C1 segment of cervical spinal cord (tissue), 14 donors: ENCODE measurements around the gene RHEBL1.

Experiments
- DNase-seq, 14 donors: peaks; one replicate each; lab custom pipeline; 2025; lab: John Stamatoyannopoulos, UW

RHEBL1 gene

GRCh38 chr12:49054524-49054923, 15.3 kb downstream of the RHEBL1 start:
- DNase-seq, result no peak

GRCh38 chr12:49054096-49054495, 15.7 kb downstream of the RHEBL1 start:
- no peak for DNase-seq

GRCh38 chr12:49052451-49053208, 17.1 kb downstream of the RHEBL1 start:
- no peak for DNase-seq

- no peak for DNase-seq
These were observed 17.9 kb downstream of the RHEBL1 start for GRCh38 chr12:49051777-49052438.

- DNase-seq, result no peak
These were observed 18.4 kb downstream of the RHEBL1 start for GRCh38 chr12:49051373-49051764.

GRCh38 chr12:49050507-49051372, 19.0 kb downstream of the RHEBL1 start:
- no peak for DNase-seq

GRCh38 chr12:49049566-49050224, 20.1 kb downstream of the RHEBL1 start:
- DNase-seq, result no peak

- DNase-seq, result no peak
These were observed 20.8 kb downstream of the RHEBL1 start for GRCh38 chr12:49048953-49049352.

- no peak for DNase-seq
These were observed 23.5 kb downstream of the RHEBL1 start for GRCh38 chr12:49046129-49046895.

- no peak for DNase-seq
These were observed 25.1 kb downstream of the RHEBL1 start for GRCh38 chr12:49044660-49045059.

GRCh38 chr12:49043856-49044258, 25.9 kb downstream of the RHEBL1 start:
- peak in 3 of 14 donors; percentile 19 to 38 (median 36) for DNase-seq

GRCh38 chr12:49043241-49043640, 26.5 kb downstream of the RHEBL1 start:
- DNase-seq, result no peak

- no peak for DNase-seq
These were observed 27.8 kb downstream of the RHEBL1 start for GRCh38 chr12:49041881-49042484.

- no peak for DNase-seq
These were observed 28.5 kb downstream of the RHEBL1 start for GRCh38 chr12:49041036-49041880.

- DNase-seq, result no peak
These were observed 29.4 kb downstream of the RHEBL1 start for GRCh38 chr12:49040364-49040855.

- DNase-seq, result no peak
These were observed 30.1 kb downstream of the RHEBL1 start for GRCh38 chr12:49039421-49040363.

GRCh38 chr12:49038291-49038955, 31.4 kb downstream of the RHEBL1 start:
- peak in 1 of 14 donors; percentile 18 for DNase-seq

GRCh38 chr12:49037947-49038237, 31.9 kb downstream of the RHEBL1 start:
- no peak for DNase-seq
